GM18873 (cell line): ENCODE data around the gene LRIG2.
A peak's percentile ranks its signal among the peaks of the same experiment; 100 is the strongest.
"Not testable (repeated sequence)": the region's sequence is repeated elsewhere in the genome, so short reads cannot be mapped to it uniquely, and the experiment has no call there.

Experiments
- ATAC-seq: cut with Tn5 transposase; IDR thresholded peaks from one replicate; pipeline ENCODE4 v1.9.1; 2021; ENCODE audit warnings: mild to moderate bottlenecking, moderate library complexity, moderate number of reproducible peaks; ENCODE audit not compliant: unreplicated experiment, low FRiP score

Gene LRIG2

GRCh38 chr1:113153116-113153803, 80.3 kb downstream of the LRIG2 start:
- ATAC-seq = no peak

GRCh38 chr1:113156368-113156767, 83.4 kb downstream of the LRIG2 start:
- no peak for ATAC-seq

GRCh38 chr1:113158743-113159142, 85.7 kb downstream of the LRIG2 start:
- ATAC-seq = not testable (repeated sequence)

GRCh38 chr1:113166473-113166872, 93.5 kb downstream of the LRIG2 start:
- no peak for ATAC-seq

GRCh38 chr1:113168946-113169345, 95.9 kb downstream of the LRIG2 start:
- no peak for ATAC-seq

GRCh38 chr1:113169591-113169990, 96.6 kb downstream of the LRIG2 start:
- ATAC-seq = no peak

GRCh38 chr1:113170519-113170918, 97.5 kb downstream of the LRIG2 start:
- ATAC-seq = no peak

- peak; percentile 85 for ATAC-seq
Observed at GRCh38 chr1:113178106-113178505, 105.1 kb downstream of the LRIG2 start.

- no peak for ATAC-seq
Observed at GRCh38 chr1:113178522-113178921, 105.5 kb downstream of the LRIG2 start.
